ENCODE data around the gene ZNF414. TPM values are rescaled to one million over a fixed set of nuclear protein-coding genes. Genes with fewer than 3 reads are reported as not detected.

Gene ZNF414
- total RNA-seq, 1 donor from 2014 or later: 27.5 TPM

DNA sequence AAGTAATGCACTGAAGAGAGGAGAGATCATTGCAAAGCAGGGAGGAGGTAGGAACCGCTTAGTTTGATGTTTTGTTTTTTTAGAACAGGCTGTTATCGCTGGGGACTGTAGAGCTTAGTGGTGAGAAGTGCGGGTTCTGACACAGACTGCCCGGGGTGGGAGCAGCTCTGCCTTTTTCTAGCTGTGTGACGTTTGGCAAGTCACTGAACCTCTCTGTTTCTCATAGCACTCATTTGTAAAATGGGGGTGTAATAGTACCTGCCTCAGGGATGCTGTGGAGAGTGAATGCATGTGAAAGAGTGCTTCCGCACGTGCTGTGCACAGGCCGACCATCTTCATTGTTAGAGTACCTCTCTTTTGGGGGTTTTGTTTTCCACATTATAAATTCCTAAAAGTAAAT lies 30.8 kb downstream of the ZNF414 start:
- Histone ChIP-seq H3K9me3 (no peaks in the 10 kb centered on the region), H3K4me1 (peaks cover 51% of the 10 kb centered on the region), H3K36me3 (peaks cover 0 to 49% of the 10 kb centered on the region in 2 donors), H3K27ac (no peak overlapping the region), H3K27me3 (no peaks in the 10 kb centered on the region), H3K4me3 (no peak overlapping the region)
- TF ChIP-seq, protein P1, sequence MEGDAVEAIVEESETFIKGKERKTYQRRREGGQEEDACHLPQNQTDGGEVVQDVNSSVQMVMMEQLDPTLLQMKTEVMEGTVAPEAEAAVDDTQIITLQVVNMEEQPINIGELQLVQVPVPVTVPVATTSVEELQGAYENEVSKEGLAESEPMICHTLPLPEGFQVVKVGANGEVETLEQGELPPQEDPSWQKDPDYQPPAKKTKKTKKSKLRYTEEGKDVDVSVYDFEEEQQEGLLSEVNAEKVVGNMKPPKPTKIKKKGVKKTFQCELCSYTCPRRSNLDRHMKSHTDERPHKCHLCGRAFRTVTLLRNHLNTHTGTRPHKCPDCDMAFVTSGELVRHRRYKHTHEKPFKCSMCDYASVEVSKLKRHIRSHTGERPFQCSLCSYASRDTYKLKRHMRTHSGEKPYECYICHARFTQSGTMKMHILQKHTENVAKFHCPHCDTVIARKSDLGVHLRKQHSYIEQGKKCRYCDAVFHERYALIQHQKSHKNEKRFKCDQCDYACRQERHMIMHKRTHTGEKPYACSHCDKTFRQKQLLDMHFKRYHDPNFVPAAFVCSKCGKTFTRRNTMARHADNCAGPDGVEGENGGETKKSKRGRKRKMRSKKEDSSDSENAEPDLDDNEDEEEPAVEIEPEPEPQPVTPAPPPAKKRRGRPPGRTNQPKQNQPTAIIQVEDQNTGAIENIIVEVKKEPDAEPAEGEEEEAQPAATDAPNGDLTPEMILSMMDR (IDR thresholded peaks at IDR 0.05): no peak
- TF ChIP-seq POLR2AphosphoS5 (IDR thresholded peaks at IDR 0.05; ENCODE audit: insufficient read depth in 1 of 2, low read depth in 1 of 2): no peak
- no peak for TF ChIP-seq POLR2A (IDR thresholded peaks at IDR 0.05)
- no peak for DNase-seq (ENCODE audit: extremely low spot score in 2 of 2)
- intact Hi-C loops (cut with DNase I): no loop called here

DNA sequence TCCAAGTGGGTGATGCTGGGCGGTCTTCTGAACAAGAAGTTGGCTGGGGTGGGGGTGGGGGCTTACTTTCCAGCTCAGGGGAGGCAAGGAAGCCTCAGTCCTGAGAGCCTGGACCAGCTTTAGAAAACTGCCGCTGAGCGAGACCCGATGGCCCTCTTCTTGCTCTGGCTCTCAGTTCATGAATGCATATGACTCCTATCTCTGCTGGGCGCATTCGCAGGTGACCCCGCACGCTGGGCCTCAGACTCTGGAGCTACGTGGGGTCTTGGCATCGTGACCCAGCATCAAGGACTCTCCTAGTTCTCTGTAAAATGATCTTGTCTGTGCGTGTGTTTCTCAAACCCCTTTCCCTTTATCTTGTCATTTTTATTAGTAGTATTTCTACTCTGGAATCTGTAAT lies 31.3 kb downstream of the ZNF414 start:
- Histone ChIP-seq H3K27me3 (no peaks in the 10 kb centered on the region), H3K4me3 (no peak overlapping the region), H3K4me1 (peaks cover 55% of the 10 kb centered on the region), H3K36me3 (peaks cover 0 to 44% of the 10 kb centered on the region in 2 donors), H3K27ac (no peak overlapping the region), H3K9me3 (no peaks in the 10 kb centered on the region)
- DNase-seq (ENCODE audit: extremely low spot score in 2 of 2): no peak
- TF ChIP-seq, protein P1 (IDR thresholded peaks at IDR 0.05): no peak
- TF ChIP-seq POLR2AphosphoS5 (IDR thresholded peaks at IDR 0.05; ENCODE audit: insufficient read depth in 1 of 2, low read depth in 1 of 2): no peak
- TF ChIP-seq POLR2A (IDR thresholded peaks at IDR 0.05): no peak
- intact Hi-C loops (cut with DNase I): no loop called here

DNA sequence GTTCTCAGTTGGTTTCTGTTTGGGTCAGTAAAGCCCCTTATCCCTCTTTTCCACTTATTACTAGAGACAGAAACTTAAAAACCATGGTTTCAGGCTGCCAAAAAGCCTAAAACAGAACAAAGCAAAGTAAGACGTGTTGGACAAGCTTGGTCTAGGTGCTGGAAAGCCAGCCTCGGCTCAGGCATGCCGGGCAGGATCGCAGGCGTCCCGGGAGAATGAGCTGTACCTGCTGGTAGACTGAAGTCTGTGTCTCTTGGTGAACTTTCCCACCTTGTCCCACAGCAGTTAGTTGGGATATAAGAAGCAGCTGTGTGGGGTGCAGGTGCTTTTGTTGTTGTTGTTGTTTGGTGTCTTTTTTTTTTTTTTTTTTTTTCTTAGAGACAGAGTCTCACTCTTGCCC lies 32.4 kb downstream of the ZNF414 start:
- TF ChIP-seq POLR2AphosphoS5 (IDR thresholded peaks at IDR 0.05; ENCODE audit: insufficient read depth in 1 of 2, low read depth in 1 of 2) (no peak), POLR2A (IDR thresholded peaks at IDR 0.05) (no peak)
- TF ChIP-seq, protein P1 (IDR thresholded peaks at IDR 0.05): no peak
- Histone ChIP-seq H3K27ac (no peak overlapping the region), H3K36me3 (peaks cover 0 to 37% of the 10 kb centered on the region in 2 donors), H3K9me3 (no peaks in the 10 kb centered on the region), H3K4me1 (peaks cover 55% of the 10 kb centered on the region), H3K4me3 (no peak overlapping the region), H3K27me3 (no peaks in the 10 kb centered on the region)
- no peak for DNase-seq (ENCODE audit: extremely low spot score in 2 of 2)
- intact Hi-C loops (cut with DNase I): no loop called here

DNA sequence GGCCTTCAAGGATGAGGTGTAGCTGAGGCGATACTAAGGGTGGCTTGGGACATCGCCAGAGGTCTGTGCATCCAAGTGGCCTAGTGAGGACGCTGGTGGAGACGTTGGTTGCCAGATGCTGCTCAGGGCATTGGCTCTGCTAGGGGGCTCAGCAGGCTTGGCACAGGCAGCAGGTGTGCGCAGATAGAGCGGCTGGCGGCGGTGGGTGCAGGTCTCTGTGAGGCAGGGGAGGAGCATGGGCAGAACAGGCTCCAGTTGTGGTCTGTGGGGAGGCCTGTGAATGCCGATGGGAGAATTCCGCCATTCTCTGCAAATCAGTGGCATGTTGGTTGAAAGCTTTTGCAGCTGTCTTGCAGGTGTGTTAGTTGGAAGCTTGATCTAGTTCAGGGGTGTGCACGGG lies 32.8 kb downstream of the ZNF414 start:
- H3K4me3 ChIP-seq: no peak overlapping the region
- H3K27ac ChIP-seq: no peak overlapping the region
- no peak for DNase-seq (ENCODE audit: extremely low spot score in 2 of 2)
- peaks cover 55% of the 10 kb centered on the region for H3K4me1 ChIP-seq
- no peaks in the 10 kb centered on the region for H3K27me3 ChIP-seq
- H3K9me3 ChIP-seq: no peaks in the 10 kb centered on the region
- intact Hi-C loops (cut with DNase I): no loop called here
- peaks cover 0 to 37% of the 10 kb centered on the region in 2 donors for H3K36me3 ChIP-seq
- no peak for TF ChIP-seq POLR2AphosphoS5 (IDR thresholded peaks at IDR 0.05; ENCODE audit: insufficient read depth in 1 of 2, low read depth in 1 of 2)
- TF ChIP-seq, protein P1 (IDR thresholded peaks at IDR 0.05): no peak
- no peak for TF ChIP-seq POLR2A (IDR thresholded peaks at IDR 0.05)

DNA sequence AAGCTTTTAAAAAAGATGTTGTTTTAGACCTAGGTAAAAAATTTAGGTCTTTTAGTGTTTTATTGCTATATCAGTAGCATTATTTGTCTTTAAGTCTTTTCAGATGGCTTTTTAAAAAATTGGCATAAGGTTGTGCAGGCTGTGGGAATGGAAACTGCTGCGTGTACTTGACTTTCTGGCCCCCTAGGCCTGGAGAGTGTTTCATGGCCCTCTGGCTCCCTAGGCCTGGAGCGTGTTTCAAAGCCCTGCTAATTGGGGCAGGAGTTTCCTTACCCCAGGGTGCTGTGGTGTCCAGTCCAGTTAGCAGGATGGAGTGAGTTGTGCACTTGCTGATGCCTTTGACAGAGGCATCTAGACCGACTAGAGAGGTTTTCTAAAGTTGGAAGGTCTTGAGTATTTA lies 35.4 kb downstream of the ZNF414 start:
- Histone ChIP-seq H3K27me3 (no peaks in the 10 kb centered on the region), H3K27ac (no peak overlapping the region), H3K36me3 (peaks cover 0 to 38% of the 10 kb centered on the region in 2 donors), H3K4me3 (no peak overlapping the region), H3K9me3 (no peaks in the 10 kb centered on the region), H3K4me1 (peaks cover 46% of the 10 kb centered on the region)
- intact Hi-C loops (cut with DNase I): no loop called here
- DNase-seq (ENCODE audit: extremely low spot score in 2 of 2): no peak
- TF ChIP-seq, protein P1 (IDR thresholded peaks at IDR 0.05): no peak
- TF ChIP-seq POLR2AphosphoS5 (IDR thresholded peaks at IDR 0.05; ENCODE audit: insufficient read depth in 1 of 2, low read depth in 1 of 2) (no peak), POLR2A (IDR thresholded peaks at IDR 0.05) (no peak)
